HL-60 (cell line): ENCODE data around the gene NELFB.

Experiments used
- GABPA ChIP-seq: IDR thresholded peaks from 2 replicates; pipeline ENCODE4 v1.6.1; 2012; ENCODE audit warnings: low read depth
- POLR2AphosphoS5 ChIP-seq: IDR thresholded peaks from 2 replicates; pipeline ENCODE4 v1.6.1; 2012; ENCODE audit warnings: low read depth
- REST ChIP-seq: IDR thresholded peaks from 2 replicates; pipeline ENCODE4 v1.6.1; 2012; ENCODE audit warnings: low read depth; ENCODE audit not compliant: insufficient replicate concordance
- SPI1 ChIP-seq: IDR thresholded peaks from 2 replicates; pipeline ENCODE4 v1.6.1; 2012; ENCODE audit warnings: low read depth, mild to moderate bottlenecking, borderline replicate concordance
- TF ChIP-seq, protein P1 (sequence below): IDR thresholded peaks from one replicate; pipeline ENCODE4 v1.5.1; 2011; ENCODE audit warnings: low read length, control low read depth, inconsistent platforms; ENCODE audit not compliant: insufficient read depth

DNA sequence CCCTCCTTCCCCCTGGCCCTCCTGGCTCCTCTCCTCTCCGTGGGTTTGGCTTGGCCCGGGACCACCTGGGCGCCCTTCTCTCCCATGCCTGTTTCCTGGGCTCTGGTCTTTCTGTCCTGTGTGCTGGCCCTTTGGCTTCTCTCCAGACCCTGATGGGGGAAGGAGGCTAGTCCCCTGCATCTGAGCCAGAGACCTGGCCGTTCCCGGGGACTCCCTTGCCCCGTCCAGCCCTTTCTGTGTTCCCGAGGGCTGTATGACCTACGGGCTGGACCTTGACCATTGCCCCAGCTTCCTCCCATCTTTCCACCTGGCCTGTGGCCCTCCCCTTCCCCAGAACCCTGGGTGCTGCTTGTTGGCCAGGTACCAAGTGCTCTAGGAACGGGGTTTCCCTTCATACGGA, 8.4 kb downstream of the NELFB start:
- TF ChIP-seq, protein P1, sequence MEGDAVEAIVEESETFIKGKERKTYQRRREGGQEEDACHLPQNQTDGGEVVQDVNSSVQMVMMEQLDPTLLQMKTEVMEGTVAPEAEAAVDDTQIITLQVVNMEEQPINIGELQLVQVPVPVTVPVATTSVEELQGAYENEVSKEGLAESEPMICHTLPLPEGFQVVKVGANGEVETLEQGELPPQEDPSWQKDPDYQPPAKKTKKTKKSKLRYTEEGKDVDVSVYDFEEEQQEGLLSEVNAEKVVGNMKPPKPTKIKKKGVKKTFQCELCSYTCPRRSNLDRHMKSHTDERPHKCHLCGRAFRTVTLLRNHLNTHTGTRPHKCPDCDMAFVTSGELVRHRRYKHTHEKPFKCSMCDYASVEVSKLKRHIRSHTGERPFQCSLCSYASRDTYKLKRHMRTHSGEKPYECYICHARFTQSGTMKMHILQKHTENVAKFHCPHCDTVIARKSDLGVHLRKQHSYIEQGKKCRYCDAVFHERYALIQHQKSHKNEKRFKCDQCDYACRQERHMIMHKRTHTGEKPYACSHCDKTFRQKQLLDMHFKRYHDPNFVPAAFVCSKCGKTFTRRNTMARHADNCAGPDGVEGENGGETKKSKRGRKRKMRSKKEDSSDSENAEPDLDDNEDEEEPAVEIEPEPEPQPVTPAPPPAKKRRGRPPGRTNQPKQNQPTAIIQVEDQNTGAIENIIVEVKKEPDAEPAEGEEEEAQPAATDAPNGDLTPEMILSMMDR = no peak
- no peak for TF ChIP-seq REST
- TF ChIP-seq POLR2AphosphoS5 = no peak
- TF ChIP-seq SPI1 = no peak
- no peak for TF ChIP-seq GABPA
